GM12892 (cell line): ENCODE measurements around the gene LCN2.

Source experiments
- POLR2A ChIP-seq: IDR thresholded peaks from 2 replicates; pipeline ENCODE4 v1.6.1; 2011; ENCODE audit warnings: low read depth, low read length, control low read depth
- POLR2AphosphoS5 ChIP-seq: IDR thresholded peaks from 2 replicates; pipeline ENCODE4 v1.6.1; 2011; ENCODE audit warnings: low read depth, low read length, control low read depth
- TAF1 ChIP-seq: IDR thresholded peaks from 2 replicates; pipeline ENCODE4 v1.6.1; 2011; ENCODE audit warnings: low read depth, mild to moderate bottlenecking, control low read depth, low read length, borderline replicate concordance

GRCh38 chr9:128107468-128108268 lies 41.6 kb upstream of the LCN2 start:
- TF ChIP-seq TAF1: no peak
- no peak for TF ChIP-seq POLR2A
- peak; percentile 25; the same call in 1 of the 2 replicates for TF ChIP-seq POLR2AphosphoS5
